ENCODE measurements around the gene SCUBE1.

DNA sequence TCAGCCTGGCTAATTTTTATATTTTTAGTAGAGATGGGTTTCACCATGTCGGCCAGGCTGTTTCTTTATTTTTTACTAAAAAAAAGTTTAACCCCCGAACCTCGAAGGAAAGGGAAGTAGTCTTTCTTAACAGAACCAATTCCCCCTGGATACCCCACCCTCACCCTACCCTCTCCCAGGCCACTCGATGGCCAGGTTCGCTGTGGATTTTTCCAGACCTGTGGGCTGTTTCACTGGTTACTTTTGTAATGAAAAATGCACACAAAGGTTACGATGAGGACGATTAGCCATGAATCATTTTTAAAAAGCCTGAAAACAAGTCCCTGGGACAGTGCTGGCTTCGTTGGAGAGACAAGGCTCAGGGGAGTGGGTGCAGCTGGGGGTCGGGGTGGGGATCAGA lies 189.3 kb downstream of the SCUBE1 start:
- TF ChIP-seq POLR2A (IDR thresholded peaks at IDR 0.05) (no peak), EP300 (IDR thresholded peaks at IDR 0.05; ENCODE audit: low read depth) (no peak), CTCF (IDR thresholded peaks at IDR 0.05) (no peak), POLR2AphosphoS5 (IDR thresholded peaks at IDR 0.05) (no peak)
